Right hindlimb (tissue), 1 donor: Measurements from ENCODE around the gene KRTAP5-2.

Experiments
- DNase-seq: peaks from one replicate; pipeline ENCODE4 v3.0.0-alpha.2; 2018

KRTAP5-2 gene

DNA sequence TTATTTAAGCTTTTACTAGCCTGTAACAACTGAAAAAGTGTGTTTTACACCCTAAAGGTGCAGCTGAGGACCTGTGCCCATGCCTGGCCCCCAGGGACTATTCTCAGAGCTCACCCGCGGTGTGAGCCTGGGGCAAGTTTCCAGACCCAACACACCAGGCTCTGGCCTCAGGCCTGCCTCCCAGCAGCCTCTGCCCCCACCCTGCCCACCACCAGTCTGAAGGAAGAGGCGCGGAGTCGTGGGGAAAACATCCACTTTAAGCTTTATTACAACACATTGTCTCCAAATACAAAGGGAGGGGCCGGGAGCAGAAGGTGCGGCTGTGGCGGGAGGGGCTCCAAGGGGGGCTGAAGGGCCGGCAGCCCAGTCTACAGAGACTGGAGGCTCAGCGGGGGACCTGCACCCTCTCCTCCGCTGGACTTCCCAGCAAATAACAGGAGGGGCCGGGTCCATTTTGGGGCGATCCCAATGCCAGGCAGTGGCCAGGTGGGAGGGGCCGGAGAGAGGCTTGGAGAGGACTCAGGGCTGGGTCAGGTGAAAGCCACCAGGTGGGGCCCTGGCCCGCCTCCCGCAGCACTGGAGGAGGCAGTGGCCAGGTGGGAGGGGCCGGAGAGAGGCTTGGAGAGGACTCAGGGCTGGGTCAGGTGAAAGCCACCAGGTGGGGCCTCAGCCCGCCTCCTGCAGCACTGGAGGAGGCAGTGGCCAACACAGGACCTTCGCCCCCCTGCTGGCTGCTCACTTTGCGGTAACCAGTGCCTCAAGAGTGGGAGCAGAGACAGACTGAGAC is 44.1 kb downstream of the KRTAP5-2 start:
- no peak for DNase-seq

GRCh38 chr11:1549338-1550330 is 48.5 kb downstream of the KRTAP5-2 start:
- DNase-seq = no peak

DNA sequence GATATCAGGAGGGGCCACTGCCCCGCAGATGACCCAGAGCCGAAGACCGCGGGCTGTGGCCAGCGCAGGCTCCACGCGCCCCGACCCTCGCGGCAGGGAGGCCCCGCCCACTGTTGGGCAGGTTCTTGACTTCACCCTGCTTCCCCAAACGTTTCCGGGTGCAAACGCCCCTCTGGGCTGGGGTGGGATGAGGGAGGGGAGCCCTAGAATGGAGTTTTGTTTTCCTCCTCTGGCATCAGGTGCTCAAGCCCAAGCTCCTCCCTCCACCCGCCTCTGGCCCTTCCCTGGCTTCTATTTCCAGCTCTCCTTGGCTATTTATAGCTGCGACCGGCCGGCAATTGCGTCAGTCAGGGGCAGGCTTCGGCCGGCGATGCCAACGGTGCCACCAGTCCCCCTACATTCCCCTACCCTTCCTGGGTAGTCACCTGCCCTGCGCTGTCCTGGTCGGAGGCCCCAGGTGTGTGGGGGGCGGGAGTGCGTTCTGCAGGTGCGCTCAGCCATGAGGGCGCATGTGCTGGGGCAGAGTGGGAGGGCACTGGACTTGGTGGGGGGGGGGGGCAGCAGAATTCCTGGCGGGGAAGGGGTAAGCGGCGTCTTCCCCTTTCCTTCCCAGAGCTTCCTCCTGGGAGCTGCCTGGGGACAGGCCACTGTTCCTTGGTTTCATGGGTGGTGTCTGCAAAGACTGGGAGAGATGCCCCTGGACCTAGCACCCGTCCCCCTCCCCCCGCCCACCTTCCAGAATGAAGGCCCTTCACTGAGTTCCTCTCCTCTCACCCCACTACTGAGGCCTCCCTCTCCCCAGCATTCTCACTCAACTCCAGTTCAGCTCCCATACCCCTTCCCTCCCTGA is 49.6 kb downstream of the KRTAP5-2 start:
- peak; percentile 68 for DNase-seq

GRCh38 chr11:1547467-1548098 is 50.5 kb downstream of the KRTAP5-2 start:
- DNase-seq = no peak
